ENCODE results near the gene MTMR3.

The MTMR3 gene

GRCh38 chr22:30033137-30033536 lies 150.2 kb downstream of the MTMR3 start:
- no peaks in the 10 kb centered on the region for H3K9me3 ChIP-seq (ENCODE audit: insufficient read depth, low read length, severe bottlenecking)
- no peak overlapping the region for H3K4me3 ChIP-seq (ENCODE audit: low read depth in 1 of 2, low read length in 2 of 2)
- TF ChIP-seq CTCF (IDR thresholded peaks at IDR 0.05; ENCODE audit: borderline replicate concordance, extremely low read depth, low read length, poor library complexity, severe bottlenecking) (no peak), EZH2 (IDR thresholded peaks at IDR 0.05; ENCODE audit: borderline replicate concordance, low read depth, low read length, severe bottlenecking) (no peak)
- H3K27me3 ChIP-seq (ENCODE audit: insufficient read depth, low read length, poor library complexity), result no peaks in the 10 kb centered on the region
- ATAC-seq (ENCODE audit: insufficient read depth, low read depth), result no peak
- no peak for DNase-seq
- no peak overlapping the region for H3K4me2 ChIP-seq (ENCODE audit: insufficient read depth, low read length)
- H3K9ac ChIP-seq (ENCODE audit: low read depth, low read length), result no peak overlapping the region
- H3K79me2 ChIP-seq (ENCODE audit: insufficient read depth, low read length), result no peaks in the 10 kb centered on the region
- H3K36me3 ChIP-seq (ENCODE audit: insufficient read depth, low read length), result peaks cover 9% of the 10 kb centered on the region
- no peak overlapping the region for H2AFZ ChIP-seq (ENCODE audit: low read depth, low read length)
- H4K20me1 ChIP-seq (ENCODE audit: insufficient read depth, low read length), result no peaks in the 10 kb centered on the region
- no peak overlapping the region for H3K27ac ChIP-seq (ENCODE audit: low read length)
- no peaks in the 10 kb centered on the region for H3K4me1 ChIP-seq (ENCODE audit: insufficient read depth, low read length)

- DNase-seq, result no peak
- Histone ChIP-seq H3K9me3 (ENCODE audit: insufficient read depth, low read length, severe bottlenecking) (no peaks in the 10 kb centered on the region), H4K20me1 (ENCODE audit: insufficient read depth, low read length) (no peaks in the 10 kb centered on the region), H3K4me2 (ENCODE audit: insufficient read depth, low read length) (no peak overlapping the region), H3K9ac (ENCODE audit: low read depth, low read length) (no peak overlapping the region), H3K27me3 (ENCODE audit: insufficient read depth, low read length, poor library complexity) (no peaks in the 10 kb centered on the region), H3K36me3 (ENCODE audit: insufficient read depth, low read length) (peaks cover 2% of the 10 kb centered on the region; the same call in 1 of the 2 replicates), H3K27ac (ENCODE audit: low read length) (no peak overlapping the region), H3K79me2 (ENCODE audit: insufficient read depth, low read length) (no peaks in the 10 kb centered on the region), H3K4me3 (ENCODE audit: low read depth in 1 of 2, low read length in 2 of 2) (no peak overlapping the region), H2AFZ (ENCODE audit: low read depth, low read length) (no peak overlapping the region), H3K4me1 (ENCODE audit: insufficient read depth, low read length) (no peaks in the 10 kb centered on the region)
- TF ChIP-seq EZH2 (IDR thresholded peaks at IDR 0.05; ENCODE audit: borderline replicate concordance, low read depth, low read length, severe bottlenecking) (no peak), CTCF (IDR thresholded peaks at IDR 0.05; ENCODE audit: borderline replicate concordance, extremely low read depth, low read length, poor library complexity, severe bottlenecking) (no peak)
- no peak for ATAC-seq (ENCODE audit: insufficient read depth, low read depth)
Measured at GRCh38 chr22:30033901-30034300, 150.9 kb downstream of the MTMR3 start.

- no peaks in the 10 kb centered on the region for H3K27me3 ChIP-seq (ENCODE audit: insufficient read depth, low read length, poor library complexity)
- TF ChIP-seq EZH2 (IDR thresholded peaks at IDR 0.05; ENCODE audit: borderline replicate concordance, low read depth, low read length, severe bottlenecking) (no peak), CTCF (IDR thresholded peaks at IDR 0.05; ENCODE audit: borderline replicate concordance, extremely low read depth, low read length, poor library complexity, severe bottlenecking) (no peak)
- H3K4me2 ChIP-seq (ENCODE audit: insufficient read depth, low read length), result no peak overlapping the region
- no peak overlapping the region for H3K27ac ChIP-seq (ENCODE audit: low read length)
- no peaks in the 10 kb centered on the region for H3K36me3 ChIP-seq (ENCODE audit: insufficient read depth, low read length)
- H4K20me1 ChIP-seq (ENCODE audit: insufficient read depth, low read length), result no peaks in the 10 kb centered on the region
- no peak overlapping the region for H3K4me3 ChIP-seq (ENCODE audit: low read depth in 1 of 2, low read length in 2 of 2)
- DNase-seq (no peak), ATAC-seq (ENCODE audit: insufficient read depth, low read depth) (no peak)
- H3K9me3 ChIP-seq (ENCODE audit: insufficient read depth, low read length, severe bottlenecking), result no peaks in the 10 kb centered on the region
- H3K9ac ChIP-seq (ENCODE audit: low read depth, low read length), result no peak overlapping the region
- no peaks in the 10 kb centered on the region for H3K79me2 ChIP-seq (ENCODE audit: insufficient read depth, low read length)
- no peaks in the 10 kb centered on the region for H3K4me1 ChIP-seq (ENCODE audit: insufficient read depth, low read length)
- no peak overlapping the region for H2AFZ ChIP-seq (ENCODE audit: low read depth, low read length)
Measured at GRCh38 chr22:30036656-30037055, 153.7 kb downstream of the MTMR3 start.

- H4K20me1 ChIP-seq (ENCODE audit: insufficient read depth, low read length), result no peaks in the 10 kb centered on the region
- ATAC-seq (ENCODE audit: insufficient read depth, low read depth), result no peak
- DNase-seq, result no peak
- H3K9me3 ChIP-seq (ENCODE audit: insufficient read depth, low read length, severe bottlenecking), result no peaks in the 10 kb centered on the region
- H3K36me3 ChIP-seq (ENCODE audit: insufficient read depth, low read length), result no peaks in the 10 kb centered on the region
- H3K4me2 ChIP-seq (ENCODE audit: insufficient read depth, low read length), result no peak overlapping the region
- H3K27ac ChIP-seq (ENCODE audit: low read length), result no peak overlapping the region
- H2AFZ ChIP-seq (ENCODE audit: low read depth, low read length), result no peak overlapping the region
- no peak overlapping the region for H3K4me3 ChIP-seq (ENCODE audit: low read depth in 1 of 2, low read length in 2 of 2)
- H3K9ac ChIP-seq (ENCODE audit: low read depth, low read length), result no peak overlapping the region
- TF ChIP-seq EZH2 (IDR thresholded peaks at IDR 0.05; ENCODE audit: borderline replicate concordance, low read depth, low read length, severe bottlenecking) (no peak), CTCF (IDR thresholded peaks at IDR 0.05; ENCODE audit: borderline replicate concordance, extremely low read depth, low read length, poor library complexity, severe bottlenecking) (no peak)
- H3K27me3 ChIP-seq (ENCODE audit: insufficient read depth, low read length, poor library complexity), result no peaks in the 10 kb centered on the region
- no peaks in the 10 kb centered on the region for H3K79me2 ChIP-seq (ENCODE audit: insufficient read depth, low read length)
- no peaks in the 10 kb centered on the region for H3K4me1 ChIP-seq (ENCODE audit: insufficient read depth, low read length)
Measured at GRCh38 chr22:30038219-30038618, 155.2 kb downstream of the MTMR3 start.
